ENCODE measurements around the gene HBG2. TPM values are rescaled to one million over a fixed set of nuclear protein-coding genes. Genes with fewer than 3 reads are reported as not detected.
A peak's percentile ranks its signal among the peaks of the same experiment; 100 is the strongest.

HBG2 gene
- total and polyA plus RNA-seq, 2 experiments from 2014 or later: not detected

GRCh38 chr11:5288906-5289550 lies 34.4 kb upstream of the HBG2 start:
- Histone ChIP-seq H3K36me3 (ENCODE audit: low read depth) (no peaks in the 10 kb centered on the region), H3K4me2 (ENCODE audit: unreplicated experiment) (peak overlapping the region; percentile 13), H3K4me3 (peak overlapping the region; percentile 7; the same call in 1 of the 2 replicates), H3K79me2 (ENCODE audit: insufficient read depth) (no peaks in the 10 kb centered on the region), H3K9ac (no peak overlapping the region), H3K9me2 (ENCODE audit: insufficient read depth) (no peaks in the 10 kb centered on the region), H2AFZ (peak overlapping the region; percentile 66; the same call in 1 of the 2 replicates), H3K4me1 (ENCODE audit: insufficient read depth) (peaks cover 29% of the 10 kb centered on the region), H3F3A (ENCODE audit: insufficient read depth) (peaks cover 19% of the 10 kb centered on the region), H3K27ac (peak overlapping the region; percentile 58), H4K20me1 (ENCODE audit: insufficient read depth) (no peaks in the 10 kb centered on the region), H3K27me3 (replicated peaks; ENCODE audit: insufficient read depth) (no peaks in the 10 kb centered on the region), H3K9me3 (ENCODE audit: low read depth) (no peaks in the 10 kb centered on the region)
- in situ Hi-C loops (cut with MboI): no loop called here
- TF ChIP-seq EZH2phosphoT487 (IDR thresholded peaks at IDR 0.05; ENCODE audit: insufficient read depth, low read depth) (no peak), EZH2 (IDR thresholded peaks at IDR 0.05; ENCODE audit: insufficient read depth, poor library complexity, severe bottlenecking) (no peak)
- peak; percentile 60 for DNase-seq
- 83 to 91% methylated on average over 6 of the region's 6 CpGs for WGBS, 2 experiments (ENCODE audit: low coverage in 1 of 2, low lambda C conversion rate in 2 of 2, missing lambda C conversion rate in 2 of 2)

DNA sequence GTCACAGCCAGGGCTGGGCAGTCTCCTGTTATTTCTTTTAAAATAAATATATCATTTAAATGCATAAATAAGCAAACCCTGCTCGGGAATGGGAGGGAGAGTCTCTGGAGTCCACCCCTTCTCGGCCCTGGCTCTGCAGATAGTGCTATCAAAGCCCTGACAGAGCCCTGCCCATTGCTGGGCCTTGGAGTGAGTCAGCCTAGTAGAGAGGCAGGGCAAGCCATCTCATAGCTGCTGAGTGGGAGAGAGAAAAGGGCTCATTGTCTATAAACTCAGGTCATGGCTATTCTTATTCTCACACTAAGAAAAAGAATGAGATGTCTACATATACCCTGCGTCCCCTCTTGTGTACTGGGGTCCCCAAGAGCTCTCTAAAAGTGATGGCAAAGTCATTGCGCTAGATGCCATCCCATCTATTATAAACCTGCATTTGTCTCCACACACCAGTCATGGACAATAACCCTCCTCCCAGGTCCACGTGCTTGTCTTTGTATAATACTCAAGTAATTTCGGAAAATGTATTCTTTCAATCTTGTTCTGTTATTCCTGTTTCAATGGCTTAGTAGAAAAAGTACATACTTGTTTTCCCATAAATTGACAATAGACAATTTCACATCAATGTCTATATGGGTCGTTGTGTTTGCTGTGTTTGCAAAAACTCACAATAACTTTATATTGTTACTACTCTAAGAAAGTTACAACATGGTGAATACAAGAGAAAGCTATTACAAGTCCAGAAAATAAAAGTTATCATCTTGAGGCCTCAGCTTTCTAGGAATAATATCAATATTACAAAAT lies 33.7 kb upstream of the HBG2 start:
- 62 to 66% methylated on average over 7 of the region's 7 CpGs for WGBS, 2 experiments (ENCODE audit: low coverage in 1 of 2, low lambda C conversion rate in 2 of 2, missing lambda C conversion rate in 2 of 2)
- no peak for TF ChIP-seq EZH2phosphoT487 (IDR thresholded peaks at IDR 0.05; ENCODE audit: insufficient read depth, low read depth)
- TF ChIP-seq EZH2 (IDR thresholded peaks at IDR 0.05; ENCODE audit: insufficient read depth, poor library complexity, severe bottlenecking): no peak
- peak; percentile 54 for DNase-seq
- H2AFZ ChIP-seq: peak overlapping the region; percentile 18; the same call in 1 of the 2 replicates
- no peaks in the 10 kb centered on the region for H3K27me3 ChIP-seq (replicated peaks; ENCODE audit: insufficient read depth)
- H3K4me3 ChIP-seq: no peak overlapping the region
- H4K20me1 ChIP-seq (ENCODE audit: insufficient read depth): no peaks in the 10 kb centered on the region
- H3K4me2 ChIP-seq (ENCODE audit: unreplicated experiment): no peak overlapping the region
- H3K9me2 ChIP-seq (ENCODE audit: insufficient read depth): no peaks in the 10 kb centered on the region
- H3K79me2 ChIP-seq (ENCODE audit: insufficient read depth): no peaks in the 10 kb centered on the region
- peaks cover 19% of the 10 kb centered on the region for H3F3A ChIP-seq (ENCODE audit: insufficient read depth)
- no peaks in the 10 kb centered on the region for H3K9me3 ChIP-seq (ENCODE audit: low read depth)
- no peak overlapping the region for H3K9ac ChIP-seq
- H3K27ac ChIP-seq: no peak overlapping the region
- H3K36me3 ChIP-seq (ENCODE audit: low read depth): no peaks in the 10 kb centered on the region
- in situ Hi-C loops (cut with MboI): no loop called here
- H3K4me1 ChIP-seq (ENCODE audit: insufficient read depth): peaks cover 29% of the 10 kb centered on the region

DNA sequence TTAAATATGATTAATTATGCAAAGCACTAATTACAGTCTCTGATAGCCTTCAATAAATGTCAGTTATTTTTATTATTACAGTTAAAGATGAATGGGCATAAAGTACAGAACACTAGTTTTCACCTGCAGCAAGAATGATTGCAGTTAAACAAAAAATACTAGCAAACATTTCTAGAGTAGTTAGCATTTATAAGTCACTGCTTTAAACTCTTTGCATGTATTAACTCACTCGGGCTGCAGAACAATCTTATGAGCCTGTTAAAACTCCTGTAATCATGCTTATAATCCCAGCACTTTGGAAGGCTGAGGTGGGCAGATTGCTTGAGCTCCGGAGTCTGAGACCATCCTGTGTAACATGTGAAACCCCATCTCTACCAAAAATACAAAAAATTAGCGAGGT lies 32.3 kb upstream of the HBG2 start:
- Histone ChIP-seq H4K20me1 (ENCODE audit: insufficient read depth) (no peaks in the 10 kb centered on the region), H3K4me3 (no peak overlapping the region), H3K27ac (no peak overlapping the region), H3K36me3 (ENCODE audit: low read depth) (no peaks in the 10 kb centered on the region), H3F3A (ENCODE audit: insufficient read depth) (peaks cover 22% of the 10 kb centered on the region), H3K9me2 (ENCODE audit: insufficient read depth) (no peaks in the 10 kb centered on the region), H2AFZ (no peak overlapping the region), H3K9me3 (ENCODE audit: low read depth) (no peaks in the 10 kb centered on the region), H3K4me1 (ENCODE audit: insufficient read depth) (peaks cover 29% of the 10 kb centered on the region), H3K4me2 (ENCODE audit: unreplicated experiment) (no peak overlapping the region), H3K79me2 (ENCODE audit: insufficient read depth) (no peaks in the 10 kb centered on the region), H3K27me3 (replicated peaks; ENCODE audit: insufficient read depth) (no peaks in the 10 kb centered on the region), H3K9ac (no peak overlapping the region)
- in situ Hi-C loops (cut with MboI): no loop called here
- no peak for DNase-seq
- WGBS, 2 experiments (ENCODE audit: low coverage in 1 of 2, low lambda C conversion rate in 2 of 2, missing lambda C conversion rate in 2 of 2): 64 to 74% methylated on average over 3 of the region's 3 CpGs
- TF ChIP-seq EZH2phosphoT487 (IDR thresholded peaks at IDR 0.05; ENCODE audit: insufficient read depth, low read depth) (no peak), EZH2 (IDR thresholded peaks at IDR 0.05; ENCODE audit: insufficient read depth, poor library complexity, severe bottlenecking) (no peak)

DNA sequence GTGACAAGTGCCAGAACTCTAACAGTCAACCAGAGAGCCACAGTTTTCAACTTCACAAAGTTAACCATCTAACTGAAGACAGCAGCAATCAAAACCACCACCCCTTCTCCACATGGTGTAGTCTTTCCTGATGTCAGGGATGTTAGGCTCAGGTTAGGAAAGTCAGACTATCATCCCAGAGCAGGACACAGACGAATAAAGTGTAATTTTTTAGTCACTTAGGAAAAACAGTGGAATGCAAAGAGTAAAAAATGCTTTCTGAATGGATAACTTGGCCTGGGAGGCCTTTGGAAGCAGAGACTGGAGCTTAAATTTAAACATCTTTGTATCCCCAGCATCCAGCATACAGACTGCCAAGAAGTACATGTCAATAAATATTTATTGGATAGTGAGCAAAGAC lies 31.8 kb upstream of the HBG2 start:
- Histone ChIP-seq H4K20me1 (ENCODE audit: insufficient read depth) (no peaks in the 10 kb centered on the region), H2AFZ (no peak overlapping the region), H3F3A (ENCODE audit: insufficient read depth) (peaks cover 27% of the 10 kb centered on the region), H3K4me1 (ENCODE audit: insufficient read depth) (peaks cover 29% of the 10 kb centered on the region), H3K9me2 (ENCODE audit: insufficient read depth) (no peaks in the 10 kb centered on the region), H3K27me3 (replicated peaks; ENCODE audit: insufficient read depth) (no peaks in the 10 kb centered on the region), H3K79me2 (ENCODE audit: insufficient read depth) (no peaks in the 10 kb centered on the region), H3K4me2 (ENCODE audit: unreplicated experiment) (no peak overlapping the region), H3K4me3 (no peak overlapping the region), H3K9ac (no peak overlapping the region), H3K9me3 (ENCODE audit: low read depth) (no peaks in the 10 kb centered on the region), H3K36me3 (ENCODE audit: low read depth) (no peaks in the 10 kb centered on the region), H3K27ac (no peak overlapping the region)
- WGBS, 2 experiments (ENCODE audit: low coverage in 1 of 2, low lambda C conversion rate in 2 of 2, missing lambda C conversion rate in 2 of 2): 35 to 67% methylated on average over 1 of the region's 1 CpG
- TF ChIP-seq EZH2phosphoT487 (IDR thresholded peaks at IDR 0.05; ENCODE audit: insufficient read depth, low read depth) (no peak), EZH2 (IDR thresholded peaks at IDR 0.05; ENCODE audit: insufficient read depth, poor library complexity, severe bottlenecking) (no peak)
- in situ Hi-C loops (cut with MboI): no loop called here
- DNase-seq: no peak

All from GM23248 (cell line).